Panc1 (cell line): ENCODE data around the gene SLC39A8. TPM values are rescaled to one million over a fixed set of nuclear protein-coding genes. Genes with fewer than 3 reads are reported as not detected.

Experiments
- ATAC-seq: fragments of 200-7000 bp; cut with Tn5 transposase; 2 replicates; pipeline ENCODE4 v1.9.1; 2020; ENCODE audit warnings: mild to moderate bottlenecking, moderate library complexity
- BruUV-seq: library from RNA; stranded (reverse); fragments of 400-500 nt; replicated peaks from 2 replicates; lab custom pipeline; 2021; lab: Mats Ljungman, UMichigan
- CTCF ChIA-PET: fragments of 300-600 bp; sonication (Branson Sonifier 250); formaldehyde crosslinking; loops from one replicate; lab custom pipeline; 2022; ENCODE audit warnings: antibody characterized with exemption; lab: Charles Lee
- POLR2A ChIA-PET: fragments of 300-600 bp; sonication (Branson Sonifier 250); formaldehyde crosslinking; loops from one replicate; lab custom pipeline; 2022; ENCODE audit warnings: antibody characterized with exemption; lab: Charles Lee
- DNase-seq: peaks from one replicate; pipeline ENCODE4 v3.0.0-alpha.2; 2010; ENCODE audit warnings: low read depth, low spot score
- H3K27ac ChIP-seq: 2 replicates; pipeline ENCODE4 v1.5.1; 2011; ENCODE audit warnings: mild to moderate bottlenecking, low read length, inconsistent platforms
- H3K27me3 ChIP-seq: fragments of 200-500 bp; sonication (Bioruptor generic); 2 replicates; pipeline ENCODE4 v1.6.0; 2014; ENCODE audit warnings: low read length, inconsistent platforms; ENCODE audit not compliant: control insufficient read depth, insufficient read depth
- H3K36me3 ChIP-seq: fragments of 200-500 bp; sonication (Bioruptor generic); 2 replicates; pipeline ENCODE4 v1.5.1; 2014; ENCODE audit warnings: inconsistent platforms, mild to moderate bottlenecking, low read length, moderate library complexity; ENCODE audit not compliant: control insufficient read depth, insufficient read depth
- H3K4me1 ChIP-seq: 2 replicates; pipeline ENCODE4 v1.5.1; 2011; ENCODE audit warnings: inconsistent platforms, mild to moderate bottlenecking, low read length, moderate library complexity; ENCODE audit not compliant: control insufficient read depth, insufficient read depth
- H3K4me3 ChIP-seq, 2 experiments: 2 replicates each; pipeline ENCODE4 v1.5.1; 2011 to 2012; ENCODE audit warnings: low read depth in 2 of 2, low read length in 2 of 2, mild to moderate bottlenecking in 2 of 2, inconsistent platforms in 1 of 2, moderate library complexity in 1 of 2
- H3K9me3 ChIP-seq: fragments of 200-500 bp; sonication (Bioruptor generic); 2 replicates; pipeline ENCODE4 v1.5.1; 2014; ENCODE audit warnings: low read depth, mild to moderate bottlenecking, inconsistent platforms, low read length, moderate library complexity; ENCODE audit not compliant: control insufficient read depth, insufficient read depth
- POLR2AphosphoS5 ChIP-seq: IDR thresholded peaks from 2 replicates; pipeline ENCODE4 v1.6.1; 2012; ENCODE audit warnings: mild to moderate bottlenecking, low read depth, low read length, moderate library complexity
- SIN3A ChIP-seq: IDR thresholded peaks from 2 replicates; pipeline ENCODE4 v1.6.1; 2012; ENCODE audit warnings: low read depth, mild to moderate bottlenecking, low read length, moderate library complexity, borderline replicate concordance; ENCODE audit not compliant: insufficient read depth
- TCF7L2 ChIP-seq: IDR thresholded peaks from 2 replicates; pipeline ENCODE4 v1.6.1; 2011; ENCODE audit warnings: mild to moderate bottlenecking, low read depth, low read length, inconsistent platforms
- in situ Hi-C: cut with HindIII; loops from 2 replicates; pipeline ENCODE4 v1.10.0; 2016; ENCODE audit warnings: low sequenced_read_pairs, low pct_unique_long_range_greater_than_20kb
- intact Hi-C: fragments of 100-400 bp; cut with micrococcal nuclease; formaldehyde crosslinking; loops from one replicate; pipeline ENCODE4 v1.10.0; 2022; ENCODE audit not compliant: unreplicated experiment
- total RNA-seq: library from RNA; stranded (reverse); gene quantifications from one replicate; pipeline ENCODE4 v1.2.1, GENCODE V29; 2021; ENCODE audit not compliant: unreplicated experiment
- TF ChIP-seq, protein P1 (sequence below), 2 experiments: IDR thresholded peaks; 2 replicates each; pipeline ENCODE4 v1.6.1; 2011 to 2012; ENCODE audit warnings: low read depth in 2 of 2, control low read depth in 1 of 2, low read length in 1 of 2, mild to moderate bottlenecking in 1 of 2, moderate library complexity in 1 of 2; ENCODE audit not compliant: insufficient read depth in 1 of 2
- TF ChIP-seq, protein P2 (sequence below): fragments of 450-650 bp; IDR thresholded peaks from 2 replicates; pipeline ENCODE4 v1.5.1; 2017; ENCODE audit warnings: mild to moderate bottlenecking

The SLC39A8 gene
- total RNA-seq, 1 experiment from 2014 or later, result 1.4 TPM

DNA sequence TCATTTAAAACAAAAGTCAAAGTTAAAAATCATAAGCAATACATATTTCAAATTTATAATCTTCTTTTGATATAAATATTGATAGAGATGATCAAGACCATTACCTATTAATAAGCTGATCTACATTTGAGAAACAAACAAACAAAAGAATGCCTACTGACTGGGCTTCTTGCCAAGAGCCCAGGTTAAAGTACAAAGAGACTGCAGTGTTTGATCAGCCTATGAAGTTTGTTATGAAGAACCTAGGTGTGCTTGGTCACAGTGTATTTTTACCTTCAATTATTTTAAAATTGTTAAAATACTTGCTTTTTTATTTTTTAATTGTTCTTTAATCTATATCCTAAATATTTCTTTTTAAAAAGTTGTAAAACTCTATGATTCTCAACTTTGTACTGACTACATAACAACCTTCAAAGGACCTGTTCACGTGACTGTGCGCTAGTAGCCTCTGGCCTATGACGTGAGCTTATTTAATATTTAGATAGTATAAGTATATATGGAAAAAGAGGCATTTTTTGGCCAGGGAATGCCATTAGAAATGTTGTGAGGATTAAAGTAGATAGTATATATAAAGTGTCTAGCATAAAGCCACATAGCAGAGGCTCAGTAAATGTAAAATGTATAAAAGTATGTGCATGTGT lies 11.4 kb upstream of the SLC39A8 start:
- TF ChIP-seq, protein P1, sequence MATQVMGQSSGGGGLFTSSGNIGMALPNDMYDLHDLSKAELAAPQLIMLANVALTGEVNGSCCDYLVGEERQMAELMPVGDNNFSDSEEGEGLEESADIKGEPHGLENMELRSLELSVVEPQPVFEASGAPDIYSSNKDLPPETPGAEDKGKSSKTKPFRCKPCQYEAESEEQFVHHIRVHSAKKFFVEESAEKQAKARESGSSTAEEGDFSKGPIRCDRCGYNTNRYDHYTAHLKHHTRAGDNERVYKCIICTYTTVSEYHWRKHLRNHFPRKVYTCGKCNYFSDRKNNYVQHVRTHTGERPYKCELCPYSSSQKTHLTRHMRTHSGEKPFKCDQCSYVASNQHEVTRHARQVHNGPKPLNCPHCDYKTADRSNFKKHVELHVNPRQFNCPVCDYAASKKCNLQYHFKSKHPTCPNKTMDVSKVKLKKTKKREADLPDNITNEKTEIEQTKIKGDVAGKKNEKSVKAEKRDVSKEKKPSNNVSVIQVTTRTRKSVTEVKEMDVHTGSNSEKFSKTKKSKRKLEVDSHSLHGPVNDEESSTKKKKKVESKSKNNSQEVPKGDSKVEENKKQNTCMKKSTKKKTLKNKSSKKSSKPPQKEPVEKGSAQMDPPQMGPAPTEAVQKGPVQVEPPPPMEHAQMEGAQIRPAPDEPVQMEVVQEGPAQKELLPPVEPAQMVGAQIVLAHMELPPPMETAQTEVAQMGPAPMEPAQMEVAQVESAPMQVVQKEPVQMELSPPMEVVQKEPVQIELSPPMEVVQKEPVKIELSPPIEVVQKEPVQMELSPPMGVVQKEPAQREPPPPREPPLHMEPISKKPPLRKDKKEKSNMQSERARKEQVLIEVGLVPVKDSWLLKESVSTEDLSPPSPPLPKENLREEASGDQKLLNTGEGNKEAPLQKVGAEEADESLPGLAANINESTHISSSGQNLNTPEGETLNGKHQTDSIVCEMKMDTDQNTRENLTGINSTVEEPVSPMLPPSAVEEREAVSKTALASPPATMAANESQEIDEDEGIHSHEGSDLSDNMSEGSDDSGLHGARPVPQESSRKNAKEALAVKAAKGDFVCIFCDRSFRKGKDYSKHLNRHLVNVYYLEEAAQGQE (IDR thresholded peaks at IDR 0.05; ENCODE audit: insufficient read depth in 1 of 2, low read depth in 2 of 2, low read length in 1 of 2), result no peak
- no peak for TF ChIP-seq SIN3A
- TF ChIP-seq, protein P2, sequence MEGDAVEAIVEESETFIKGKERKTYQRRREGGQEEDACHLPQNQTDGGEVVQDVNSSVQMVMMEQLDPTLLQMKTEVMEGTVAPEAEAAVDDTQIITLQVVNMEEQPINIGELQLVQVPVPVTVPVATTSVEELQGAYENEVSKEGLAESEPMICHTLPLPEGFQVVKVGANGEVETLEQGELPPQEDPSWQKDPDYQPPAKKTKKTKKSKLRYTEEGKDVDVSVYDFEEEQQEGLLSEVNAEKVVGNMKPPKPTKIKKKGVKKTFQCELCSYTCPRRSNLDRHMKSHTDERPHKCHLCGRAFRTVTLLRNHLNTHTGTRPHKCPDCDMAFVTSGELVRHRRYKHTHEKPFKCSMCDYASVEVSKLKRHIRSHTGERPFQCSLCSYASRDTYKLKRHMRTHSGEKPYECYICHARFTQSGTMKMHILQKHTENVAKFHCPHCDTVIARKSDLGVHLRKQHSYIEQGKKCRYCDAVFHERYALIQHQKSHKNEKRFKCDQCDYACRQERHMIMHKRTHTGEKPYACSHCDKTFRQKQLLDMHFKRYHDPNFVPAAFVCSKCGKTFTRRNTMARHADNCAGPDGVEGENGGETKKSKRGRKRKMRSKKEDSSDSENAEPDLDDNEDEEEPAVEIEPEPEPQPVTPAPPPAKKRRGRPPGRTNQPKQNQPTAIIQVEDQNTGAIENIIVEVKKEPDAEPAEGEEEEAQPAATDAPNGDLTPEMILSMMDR, result no peak
- no peak for TF ChIP-seq TCF7L2
- TF ChIP-seq POLR2AphosphoS5, result no peak
- POLR2A ChIA-PET, result no interaction called here
- in situ Hi-C loops, result no loop called here

DNA sequence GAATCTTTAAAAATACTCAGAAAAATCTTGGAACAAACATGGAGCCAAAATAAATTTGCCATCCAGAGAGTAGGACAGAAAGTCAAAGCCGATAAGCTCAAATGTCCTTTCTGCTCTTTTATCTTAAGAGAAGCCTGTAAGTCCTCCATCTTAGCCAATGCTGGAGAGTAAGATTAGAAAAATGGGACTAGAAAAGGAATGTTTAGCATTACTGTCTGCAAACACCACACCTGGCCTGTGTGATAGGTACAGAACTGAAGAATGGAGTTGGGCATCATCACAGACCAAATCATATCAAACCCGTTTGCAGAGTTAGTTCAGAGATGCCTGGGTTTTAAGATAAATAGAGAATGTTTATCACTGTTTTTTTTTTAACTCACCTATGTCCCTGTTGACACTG lies 10.5 kb upstream of the SLC39A8 start:
- intact Hi-C loops (no loop called here), in situ Hi-C loops (no loop called here)
- ChIA-PET CTCF (no interaction called here), POLR2A (no interaction called here)
- H3K9me3 ChIP-seq, result no peaks in the 10 kb centered on the region
- ATAC-seq (no peak), DNase-seq (no peak)
- no peaks in the 10 kb centered on the region for H3K36me3 ChIP-seq
- no peak for TF ChIP-seq TCF7L2
- TF ChIP-seq, protein P1 (IDR thresholded peaks at IDR 0.05; ENCODE audit: insufficient read depth in 1 of 2, low read depth in 2 of 2, low read length in 1 of 2), result no peak
- no peak for TF ChIP-seq SIN3A
- TF ChIP-seq POLR2AphosphoS5, result no peak
- TF ChIP-seq, protein P2, result no peak
- H3K27ac ChIP-seq, result no peak overlapping the region
- H3K27me3 ChIP-seq, result peaks cover 6% of the 10 kb centered on the region; the same call in 1 of the 2 replicates
- BruUV-seq, result no TSS peak
- H3K4me3 ChIP-seq, result no peak overlapping the region
- no peaks in the 10 kb centered on the region for H3K4me1 ChIP-seq

More for the DNA sequence above, 11.4 kb upstream of the SLC39A8 start:
- H3K27ac ChIP-seq, result no peak overlapping the region
- no peak overlapping the region for H3K4me3 ChIP-seq
- CTCF ChIA-PET, result interaction anchor here (1.0 kb wide), 1 partner anchor 74 kb away, joined by 5 read pairs; no protein-coding TSS in a partner anchor
- H3K9me3 ChIP-seq, result no peaks in the 10 kb centered on the region
- H3K4me1 ChIP-seq, result no peaks in the 10 kb centered on the region
- no peaks in the 10 kb centered on the region for H3K36me3 ChIP-seq
- no TSS peak for BruUV-seq
- intact Hi-C loops, result no loop called here
- ATAC-seq, result no peak
- H3K27me3 ChIP-seq, result peaks cover 6% of the 10 kb centered on the region; the same call in 1 of the 2 replicates
- no peak for DNase-seq
